K562 (cell line): ENCODE results near the gene NLRP9. TPM values are rescaled to one million over a fixed set of nuclear protein-coding genes. Genes with fewer than 3 reads are reported as not detected.
A peak's percentile ranks its signal among the peaks of the same experiment; 100 is the strongest.

Experiments
- CC2D1A ChIP-seq: fragments of 450-650 bp; IDR thresholded peaks from 2 replicates; pipeline ENCODE4 v1.6.1; 2017; ENCODE audit warnings: mild to moderate bottlenecking
- CCNT2 ChIP-seq: IDR thresholded peaks from 2 replicates; pipeline ENCODE4 v1.6.1; 2011; ENCODE audit warnings: borderline replicate concordance, low read depth, mild to moderate bottlenecking, moderate library complexity, mixed read lengths, low read length; ENCODE audit not compliant: insufficient read length; ENCODE audit errors: extremely low read depth
- CHAMP1 ChIP-seq: fragments of 450-650 bp; IDR thresholded peaks from 2 replicates; pipeline ENCODE4 v1.6.1; 2016; ENCODE audit warnings: mild to moderate bottlenecking
- ELK1 ChIP-seq: sonication (generic); formaldehyde crosslinking; IDR thresholded peaks from 2 replicates; pipeline ENCODE4 v1.8.1; 2022; ENCODE audit warnings: missing genetic modification reagents
- ETV1 ChIP-seq: fragments of 450-650 bp; conservative IDR thresholded peaks from 2 replicates; pipeline ENCODE4 v1.6.1; 2016; ENCODE audit warnings: missing genetic modification characterization, control low read depth, low read depth, missing compliant biosample characterization
- HDAC3 ChIP-seq: fragments of 450-650 bp; IDR thresholded peaks from 2 replicates; pipeline ENCODE4 v1.6.1; 2018; ENCODE audit warnings: borderline replicate concordance, mild to moderate bottlenecking, moderate library complexity; ENCODE audit not compliant: partially characterized antibody
- STAT5A ChIP-seq: IDR thresholded peaks from 2 replicates; pipeline ENCODE4 v1.6.1; 2012; ENCODE audit warnings: low read length, inconsistent platforms, borderline replicate concordance
- ZFP1 ChIP-seq: fragments of 450-650 bp; formaldehyde crosslinking; IDR thresholded peaks from 2 replicates; pipeline ENCODE4 v1.4.0; 2020; ENCODE audit warnings: mild to moderate bottlenecking, mixed read lengths
- ZNF695 ChIP-seq: fragments of 450-650 bp; formaldehyde crosslinking; IDR thresholded peaks from 2 replicates; pipeline ENCODE4 v1.4.0; 2020; ENCODE audit warnings: mild to moderate bottlenecking, moderate library complexity
- polyA plus RNA-seq, 8 experiments: library from polyadenylated mRNA; depleted of rRNA in 4 of 8; stranded (reverse) in 5 of 8; unstranded in 3 of 8; fragments of >200 nt; fragmentation: Nextera tagmentation in 2 of 8; fragmentation: Illumina TruSeq in 1 of 8; extraction: Ambion mirVana in 2 of 8; extraction: Trizol in 1 of 8; gene quantifications; 2 replicates each; pipeline versions ENCODE4 v1.2.1 to v1.2.3, GENCODE V29; 2011 to 2014; ENCODE audit warnings: inconsistent platforms in 1 of 8, missing spikeins in 1 of 8
- total RNA-seq, 7 experiments: library from RNA; depleted of rRNA in 6 of 7; stranded (reverse); fragments of >200 nt in 6 of 7; fragmentation: Illumina TruSeq in 2 of 7; extraction: Trizol in 2 of 7; gene quantifications; 2 replicates each; pipeline versions ENCODE4 v1.2.1 to v1.2.3, GENCODE V29; 2011 to 2021; ENCODE audit warnings: low replicate concordance in 1 of 7
- TF ChIP-seq, protein P1 (sequence below): fragments of 250-450 bp; sonication (Bioruptor Pico); IDR thresholded peaks from 2 replicates; pipeline ENCODE4 v1.9.0; 2021; ENCODE audit warnings: mild to moderate bottlenecking
- TF ChIP-seq, protein P2 (sequence below): fragments of 250-450 bp; sonication (Bioruptor Pico); IDR thresholded peaks from 2 replicates; pipeline ENCODE4 v1.4.0; 2020; ENCODE audit warnings: mild to moderate bottlenecking, moderate library complexity

NLRP9 gene
- total and polyA plus RNA-seq, 9 of the 15 experiments (the other 6 are each of a cell fraction or from before 2014, with no cell fraction given), result not detected

GRCh38 chr19:55702131-55702627 lies 36.0 kb downstream of the NLRP9 start (continued):
- peak; percentile 19; the same call in 1 of the 2 replicates for TF ChIP-seq CHAMP1
- no peak for TF ChIP-seq ZFP1 (CRISPR knock-in tag)
- no peak for TF ChIP-seq ETV1 (tag)
- TF ChIP-seq HDAC3, result peak; percentile 73
- TF ChIP-seq ZNF695 (CRISPR knock-in tag), result no peak
- TF ChIP-seq, protein P1, sequence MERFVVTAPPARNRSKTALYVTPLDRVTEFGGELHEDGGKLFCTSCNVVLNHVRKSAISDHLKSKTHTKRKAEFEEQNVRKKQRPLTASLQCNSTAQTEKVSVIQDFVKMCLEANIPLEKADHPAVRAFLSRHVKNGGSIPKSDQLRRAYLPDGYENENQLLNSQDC, result no peak
- TF ChIP-seq STAT5A, result peak; percentile 82
- TF ChIP-seq CCNT2, result no peak
- TF ChIP-seq, protein P2, sequence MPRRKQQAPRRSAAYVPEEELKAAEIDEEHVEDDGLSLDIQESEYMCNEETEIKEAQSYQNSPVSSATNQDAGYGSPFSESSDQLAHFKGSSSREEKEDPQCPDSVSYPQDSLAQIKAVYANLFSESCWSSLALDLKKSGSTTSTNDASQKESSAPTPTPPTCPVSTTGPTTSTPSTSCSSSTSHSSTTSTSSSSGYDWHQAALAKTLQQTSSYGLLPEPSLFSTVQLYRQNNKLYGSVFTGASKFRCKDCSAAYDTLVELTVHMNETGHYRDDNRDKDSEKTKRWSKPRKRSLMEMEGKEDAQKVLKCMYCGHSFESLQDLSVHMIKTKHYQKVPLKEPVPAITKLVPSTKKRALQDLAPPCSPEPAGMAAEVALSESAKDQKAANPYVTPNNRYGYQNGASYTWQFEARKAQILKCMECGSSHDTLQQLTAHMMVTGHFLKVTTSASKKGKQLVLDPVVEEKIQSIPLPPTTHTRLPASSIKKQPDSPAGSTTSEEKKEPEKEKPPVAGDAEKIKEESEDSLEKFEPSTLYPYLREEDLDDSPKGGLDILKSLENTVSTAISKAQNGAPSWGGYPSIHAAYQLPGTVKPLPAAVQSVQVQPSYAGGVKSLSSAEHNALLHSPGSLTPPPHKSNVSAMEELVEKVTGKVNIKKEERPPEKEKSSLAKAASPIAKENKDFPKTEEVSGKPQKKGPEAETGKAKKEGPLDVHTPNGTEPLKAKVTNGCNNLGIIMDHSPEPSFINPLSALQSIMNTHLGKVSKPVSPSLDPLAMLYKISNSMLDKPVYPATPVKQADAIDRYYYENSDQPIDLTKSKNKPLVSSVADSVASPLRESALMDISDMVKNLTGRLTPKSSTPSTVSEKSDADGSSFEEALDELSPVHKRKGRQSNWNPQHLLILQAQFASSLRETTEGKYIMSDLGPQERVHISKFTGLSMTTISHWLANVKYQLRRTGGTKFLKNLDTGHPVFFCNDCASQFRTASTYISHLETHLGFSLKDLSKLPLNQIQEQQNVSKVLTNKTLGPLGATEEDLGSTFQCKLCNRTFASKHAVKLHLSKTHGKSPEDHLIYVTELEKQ (CRISPR knock-in tag), result no peak
- no peak for TF ChIP-seq CC2D1A
- TF ChIP-seq ELK1 (CRISPR knock-in tag), result no peak
